Panc1 (cell line): Measurements from ENCODE around the gene WASF2.

Experiments used
- POLR2AphosphoS5 ChIP-seq: IDR thresholded peaks from 2 replicates; pipeline ENCODE4 v1.6.1; 2012; ENCODE audit warnings: mild to moderate bottlenecking, low read depth, low read length, moderate library complexity
- TCF7L2 ChIP-seq: IDR thresholded peaks from 2 replicates; pipeline ENCODE4 v1.6.1; 2011; ENCODE audit warnings: mild to moderate bottlenecking, low read depth, low read length, inconsistent platforms
- TF ChIP-seq, protein P1 (sequence below): fragments of 450-650 bp; IDR thresholded peaks from 2 replicates; pipeline ENCODE4 v1.5.1; 2017; ENCODE audit warnings: mild to moderate bottlenecking
- TF ChIP-seq, protein P2 (sequence below), 2 experiments: IDR thresholded peaks; 2 replicates each; pipeline ENCODE4 v1.6.1; 2011 to 2012; ENCODE audit warnings: low read depth in 2 of 2, control low read depth in 1 of 2, low read length in 1 of 2, mild to moderate bottlenecking in 1 of 2, moderate library complexity in 1 of 2; ENCODE audit not compliant: insufficient read depth in 1 of 2

DNA sequence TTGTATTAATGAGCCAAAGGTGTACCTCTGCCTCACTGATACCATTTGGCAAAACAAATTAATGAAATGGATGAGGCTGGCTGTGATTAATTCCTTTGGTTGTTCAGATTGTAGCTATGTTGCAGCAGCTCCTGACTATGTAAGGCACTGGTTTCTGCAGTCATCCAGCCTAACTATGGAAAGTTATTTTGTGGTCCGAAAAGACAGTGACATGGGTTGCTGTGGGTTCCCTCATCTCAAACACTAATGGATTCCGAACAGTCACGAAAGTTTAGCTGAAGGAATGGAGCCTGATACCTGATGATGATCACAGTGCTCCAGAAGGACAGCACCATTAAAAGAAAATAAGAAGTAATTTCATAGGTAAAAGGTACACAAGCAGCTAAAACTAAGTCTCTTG, 42.6 kb downstream of the WASF2 start:
- TF ChIP-seq, protein P1, sequence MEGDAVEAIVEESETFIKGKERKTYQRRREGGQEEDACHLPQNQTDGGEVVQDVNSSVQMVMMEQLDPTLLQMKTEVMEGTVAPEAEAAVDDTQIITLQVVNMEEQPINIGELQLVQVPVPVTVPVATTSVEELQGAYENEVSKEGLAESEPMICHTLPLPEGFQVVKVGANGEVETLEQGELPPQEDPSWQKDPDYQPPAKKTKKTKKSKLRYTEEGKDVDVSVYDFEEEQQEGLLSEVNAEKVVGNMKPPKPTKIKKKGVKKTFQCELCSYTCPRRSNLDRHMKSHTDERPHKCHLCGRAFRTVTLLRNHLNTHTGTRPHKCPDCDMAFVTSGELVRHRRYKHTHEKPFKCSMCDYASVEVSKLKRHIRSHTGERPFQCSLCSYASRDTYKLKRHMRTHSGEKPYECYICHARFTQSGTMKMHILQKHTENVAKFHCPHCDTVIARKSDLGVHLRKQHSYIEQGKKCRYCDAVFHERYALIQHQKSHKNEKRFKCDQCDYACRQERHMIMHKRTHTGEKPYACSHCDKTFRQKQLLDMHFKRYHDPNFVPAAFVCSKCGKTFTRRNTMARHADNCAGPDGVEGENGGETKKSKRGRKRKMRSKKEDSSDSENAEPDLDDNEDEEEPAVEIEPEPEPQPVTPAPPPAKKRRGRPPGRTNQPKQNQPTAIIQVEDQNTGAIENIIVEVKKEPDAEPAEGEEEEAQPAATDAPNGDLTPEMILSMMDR = no peak
- TF ChIP-seq POLR2AphosphoS5 (no peak), TCF7L2 (no peak)
- TF ChIP-seq, protein P2, sequence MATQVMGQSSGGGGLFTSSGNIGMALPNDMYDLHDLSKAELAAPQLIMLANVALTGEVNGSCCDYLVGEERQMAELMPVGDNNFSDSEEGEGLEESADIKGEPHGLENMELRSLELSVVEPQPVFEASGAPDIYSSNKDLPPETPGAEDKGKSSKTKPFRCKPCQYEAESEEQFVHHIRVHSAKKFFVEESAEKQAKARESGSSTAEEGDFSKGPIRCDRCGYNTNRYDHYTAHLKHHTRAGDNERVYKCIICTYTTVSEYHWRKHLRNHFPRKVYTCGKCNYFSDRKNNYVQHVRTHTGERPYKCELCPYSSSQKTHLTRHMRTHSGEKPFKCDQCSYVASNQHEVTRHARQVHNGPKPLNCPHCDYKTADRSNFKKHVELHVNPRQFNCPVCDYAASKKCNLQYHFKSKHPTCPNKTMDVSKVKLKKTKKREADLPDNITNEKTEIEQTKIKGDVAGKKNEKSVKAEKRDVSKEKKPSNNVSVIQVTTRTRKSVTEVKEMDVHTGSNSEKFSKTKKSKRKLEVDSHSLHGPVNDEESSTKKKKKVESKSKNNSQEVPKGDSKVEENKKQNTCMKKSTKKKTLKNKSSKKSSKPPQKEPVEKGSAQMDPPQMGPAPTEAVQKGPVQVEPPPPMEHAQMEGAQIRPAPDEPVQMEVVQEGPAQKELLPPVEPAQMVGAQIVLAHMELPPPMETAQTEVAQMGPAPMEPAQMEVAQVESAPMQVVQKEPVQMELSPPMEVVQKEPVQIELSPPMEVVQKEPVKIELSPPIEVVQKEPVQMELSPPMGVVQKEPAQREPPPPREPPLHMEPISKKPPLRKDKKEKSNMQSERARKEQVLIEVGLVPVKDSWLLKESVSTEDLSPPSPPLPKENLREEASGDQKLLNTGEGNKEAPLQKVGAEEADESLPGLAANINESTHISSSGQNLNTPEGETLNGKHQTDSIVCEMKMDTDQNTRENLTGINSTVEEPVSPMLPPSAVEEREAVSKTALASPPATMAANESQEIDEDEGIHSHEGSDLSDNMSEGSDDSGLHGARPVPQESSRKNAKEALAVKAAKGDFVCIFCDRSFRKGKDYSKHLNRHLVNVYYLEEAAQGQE (IDR thresholded peaks at IDR 0.05; ENCODE audit: insufficient read depth in 1 of 2, low read depth in 2 of 2, low read length in 1 of 2) = no peak
